ENCODE data around the gene PAQR4. TPM values are rescaled to one million over a fixed set of nuclear protein-coding genes. Genes with fewer than 3 reads are reported as not detected.

PAQR4 gene
- total and polyA plus RNA-seq, 4 experiments from 2014 or later: 0.77 to 1.7 (median 1.1) TPM

DNA sequence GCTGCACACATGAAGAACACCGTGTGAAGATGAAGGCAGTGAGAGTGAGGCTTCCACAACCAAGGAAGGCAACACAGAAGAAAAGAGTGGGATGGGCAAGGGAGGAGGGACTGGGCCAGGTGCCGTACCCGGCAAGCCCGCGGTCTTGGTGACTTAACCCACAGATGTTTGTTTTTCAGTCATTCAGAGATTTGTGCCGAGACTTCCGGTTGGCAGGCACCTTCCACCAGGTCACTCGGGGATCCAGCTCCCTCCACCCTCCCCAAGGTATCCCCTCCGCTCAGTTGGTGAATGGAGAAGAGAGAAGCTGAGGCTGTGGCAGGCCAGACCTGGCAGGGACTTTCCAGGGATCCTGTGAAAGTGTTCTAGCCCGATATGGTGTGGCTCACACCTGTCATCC is 9.9 kb upstream of the PAQR4 start:
- Histone ChIP-seq H3K27ac (ENCODE audit: low read depth, low read length) (no peak overlapping the region), H3K36me3 (ENCODE audit: insufficient read depth, low read length) (no peaks in the 10 kb centered on the region), H3K4me3 (ENCODE audit: low read length in 2 of 2) (no peak overlapping the region), H3K9me3 (ENCODE audit: control insufficient read depth in 1 of 2, low read length in 2 of 2) (no peaks in the 10 kb centered on the region), H3K4me1 (ENCODE audit: insufficient read depth, low read length) (peaks cover 27% of the 10 kb centered on the region), H3K27me3 (ENCODE audit: insufficient read depth, low read length) (peaks cover 4% of the 10 kb centered on the region)
- DNase-seq: peak in 1 of 5 donors; percentile 11
- Mint-ChIP-seq H3K4me1 (peaks cover 7 to 17% (median 11%) of the 10 kb centered on the region in 4 donors), H3K36me3 (no peaks in the 10 kb centered on the region), H3K27ac (no peak overlapping the region), H3K27me3 (peaks cover 12 to 25% of the 10 kb centered on the region in 2 donors), H3K9me3 (peaks cover 0 to 2% (median 0%) of the 10 kb centered on the region in 8 donors), H3K4me3 (no peak overlapping the region)
- intact Hi-C loops (cut with micrococcal nuclease): no loop called here
- POLR2A ChIA-PET (ENCODE audit: partially characterized antibody): no interaction called here
- CTCF ChIA-PET (ENCODE audit: partially characterized antibody): interaction anchor here (0.7 to 1.2 kb wide), 2 partner anchors 16 to 495 kb away, joined by 3 to 4 read pairs; no protein-coding TSS in a partner anchor

DNA sequence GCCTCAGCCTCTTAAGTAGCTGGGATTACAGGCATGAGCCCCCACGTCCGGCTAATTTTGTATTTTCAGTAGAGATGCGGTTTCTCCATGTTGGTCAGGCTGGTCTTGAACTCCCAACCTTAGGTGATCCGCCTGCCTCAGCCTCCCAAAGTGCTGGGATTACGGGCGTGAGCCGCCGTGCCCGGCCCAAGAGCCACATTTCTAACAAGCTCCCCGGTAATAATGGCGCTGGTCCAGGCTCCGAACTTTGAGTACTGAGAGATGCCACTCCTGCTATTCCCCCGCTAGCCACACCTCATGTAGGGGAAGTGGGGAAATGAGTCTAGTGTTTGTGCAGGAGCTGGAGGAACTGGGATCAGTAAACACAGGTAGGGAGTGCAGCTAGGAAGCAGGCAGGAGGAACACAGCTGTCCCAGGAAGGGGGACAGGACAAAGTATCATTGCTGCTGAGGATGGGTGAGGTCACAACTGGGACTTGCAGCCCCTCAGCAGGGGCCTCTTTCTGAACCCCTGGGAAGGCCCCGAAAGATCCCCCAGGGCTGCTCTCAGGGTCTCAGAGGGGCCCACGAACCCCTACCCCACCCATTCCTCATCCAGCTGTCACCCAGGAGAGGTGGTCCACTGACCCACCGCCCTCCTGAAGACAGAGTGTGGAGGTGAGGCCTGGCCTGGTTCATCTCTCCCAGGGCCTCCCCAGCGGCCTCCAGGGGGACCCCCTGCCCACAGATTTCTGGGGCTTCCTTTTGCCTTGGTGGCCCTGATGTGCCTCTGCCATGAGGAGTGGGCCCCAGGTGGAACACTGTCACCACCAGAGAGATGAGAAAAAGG is 8.8 kb upstream of the PAQR4 start:
- Histone ChIP-seq H3K9me3 (ENCODE audit: control insufficient read depth in 1 of 2, low read length in 2 of 2) (no peaks in the 10 kb centered on the region), H3K4me3 (ENCODE audit: low read length in 2 of 2) (no peak overlapping the region), H3K27ac (ENCODE audit: low read depth, low read length) (no peak overlapping the region), H3K27me3 (ENCODE audit: insufficient read depth, low read length) (peaks cover 4% of the 10 kb centered on the region), H3K4me1 (ENCODE audit: insufficient read depth, low read length) (peaks cover 37% of the 10 kb centered on the region), H3K36me3 (ENCODE audit: insufficient read depth, low read length) (no peaks in the 10 kb centered on the region)
- ChIA-PET POLR2A (ENCODE audit: partially characterized antibody) (no interaction called here), CTCF (ENCODE audit: partially characterized antibody) (interaction anchor here (1.2 kb wide), 1 partner anchor 15 kb away, joined by 4 read pairs; no protein-coding TSS in a partner anchor)
- peaks cover 7 to 24% (median 14%) of the 10 kb centered on the region in 4 donors for H3K4me1 Mint-ChIP-seq
- intact Hi-C loops (cut with micrococcal nuclease): loop anchor here (1.0 kb wide), 1 partner anchor 23 kb away; no protein-coding TSS in a partner anchor
- peak in 1 of 5 donors; percentile 7 for DNase-seq
- H3K9me3 Mint-ChIP-seq: no peaks in the 10 kb centered on the region
- no peaks in the 10 kb centered on the region for H3K36me3 Mint-ChIP-seq
- H3K27me3 Mint-ChIP-seq: peaks cover 14 to 22% of the 10 kb centered on the region in 2 donors
- H3K27ac Mint-ChIP-seq: no peak overlapping the region
- H3K4me3 Mint-ChIP-seq: no peak overlapping the region

DNA sequence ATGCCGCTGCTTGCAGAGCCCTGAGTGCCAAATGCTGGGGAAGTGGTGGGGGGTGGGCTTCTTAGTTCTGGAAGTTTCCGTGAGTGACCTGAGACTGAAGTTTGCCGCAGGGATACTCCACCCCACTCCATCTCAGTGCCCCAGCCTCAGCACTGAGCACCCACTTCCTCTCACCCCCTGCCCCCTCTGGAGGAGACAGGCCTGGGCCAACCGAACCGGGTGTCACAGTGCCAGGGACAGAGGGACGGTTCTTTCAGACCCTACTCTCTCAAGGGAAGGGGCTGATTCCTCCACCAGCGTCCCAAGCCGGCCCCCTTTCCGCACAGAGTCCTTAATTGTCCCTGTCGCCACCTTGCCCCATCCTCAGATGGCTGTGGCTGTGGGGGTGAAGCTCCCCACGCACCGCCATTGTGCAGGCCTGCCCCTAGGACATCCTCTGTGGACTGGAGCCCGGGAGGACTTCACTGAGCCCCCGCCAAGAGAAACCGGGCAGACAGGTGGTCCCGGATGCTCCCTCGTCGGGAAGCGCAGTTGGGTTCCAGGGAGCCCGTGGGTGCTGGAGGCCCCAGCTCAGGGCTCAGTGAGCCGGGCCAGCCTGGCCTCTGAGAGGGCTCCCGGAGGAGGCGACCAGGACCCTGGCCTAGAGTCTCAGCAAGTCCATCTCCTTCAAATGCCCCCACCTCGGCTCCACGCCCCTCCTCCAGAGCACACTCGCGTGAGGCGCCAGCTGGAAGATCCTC is 6.6 kb upstream of the PAQR4 start:
- intact Hi-C loops (cut with micrococcal nuclease): no loop called here
- ChIA-PET POLR2A (ENCODE audit: partially characterized antibody) (interaction anchor here (1.1 kb wide), 1 partner anchor 50 kb away, joined by 3 read pairs; no protein-coding TSS in a partner anchor), CTCF (ENCODE audit: partially characterized antibody) (interaction anchor here (0.6 to 1.5 kb wide), 10 partner anchors 9 to 424 kb away, joined by 3 to 6 read pairs (median 3); no protein-coding TSS in a partner anchor)
- peaks cover 12 to 16% of the 10 kb centered on the region in 2 donors for H3K27me3 Mint-ChIP-seq
- Histone ChIP-seq H3K27me3 (ENCODE audit: insufficient read depth, low read length) (peaks cover 16% of the 10 kb centered on the region), H3K4me1 (ENCODE audit: insufficient read depth, low read length) (peaks cover 48% of the 10 kb centered on the region), H3K9me3 (ENCODE audit: control insufficient read depth in 1 of 2, low read length in 2 of 2) (no peaks in the 10 kb centered on the region), H3K27ac (ENCODE audit: low read depth, low read length) (no peak overlapping the region), H3K36me3 (ENCODE audit: insufficient read depth, low read length) (no peaks in the 10 kb centered on the region), H3K4me3 (ENCODE audit: low read length in 2 of 2) (no peak overlapping the region)
- H3K4me1 Mint-ChIP-seq: peaks cover 7 to 30% (median 17%) of the 10 kb centered on the region in 4 donors
- no peak overlapping the region for H3K27ac Mint-ChIP-seq
- DNase-seq: peak in 1 of 5 donors; percentile 24
- no peaks in the 10 kb centered on the region for H3K36me3 Mint-ChIP-seq
- peaks cover 0 to 1% (median 0%) of the 10 kb centered on the region in 8 donors for H3K9me3 Mint-ChIP-seq
- H3K4me3 Mint-ChIP-seq: peak overlapping the region in 3 of 8 donors; percentile 19 to 65 (median 31)

DNA sequence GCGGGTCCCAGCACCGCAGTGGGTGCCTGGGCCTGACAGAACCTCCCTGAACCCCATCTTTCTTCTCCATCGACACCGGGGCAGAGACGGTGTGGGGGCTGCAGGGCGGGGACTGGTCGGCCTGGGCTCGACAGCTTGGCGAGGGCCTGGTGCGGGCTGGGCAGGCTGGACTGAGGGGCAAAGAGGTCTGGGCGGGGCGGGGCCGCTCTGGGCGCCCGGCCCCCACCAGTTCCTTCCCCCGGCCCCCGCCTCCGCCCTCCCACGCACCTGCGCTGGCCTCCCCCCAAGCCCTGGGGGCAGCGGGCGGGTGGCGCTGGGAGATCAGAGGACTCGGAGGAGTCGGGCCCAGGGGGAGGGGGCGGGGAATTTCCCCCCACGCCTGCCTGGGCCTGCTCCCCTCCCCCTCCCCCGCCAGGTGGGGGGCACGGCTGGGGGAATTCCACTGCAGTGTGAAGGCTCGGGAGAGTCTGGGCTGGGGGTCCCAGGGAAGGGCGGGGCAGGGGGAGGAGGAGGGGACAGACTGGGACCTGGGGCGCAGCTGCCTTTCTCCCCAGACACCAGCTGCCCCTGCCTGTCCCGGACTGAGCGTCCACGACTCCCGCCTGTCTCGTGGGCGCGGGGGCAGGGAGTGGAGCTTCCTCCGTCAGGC is 6.0 kb upstream of the PAQR4 start:
- Mint-ChIP-seq H3K36me3 (no peaks in the 10 kb centered on the region), H3K4me3 (peak overlapping the region in 6 of 8 donors; percentile 31 to 93 (median 48)), H3K9me3 (peaks cover 0 to 1% (median 0%) of the 10 kb centered on the region in 8 donors), H3K27ac (peak overlapping the region in 1 of 7 donors; percentile 65), H3K27me3 (peaks cover 16 to 20% of the 10 kb centered on the region in 2 donors), H3K4me1 (peaks cover 9 to 32% (median 19%) of the 10 kb centered on the region in 4 donors)
- Histone ChIP-seq H3K36me3 (ENCODE audit: insufficient read depth, low read length) (no peaks in the 10 kb centered on the region), H3K27ac (ENCODE audit: low read depth, low read length) (no peak overlapping the region), H3K9me3 (ENCODE audit: control insufficient read depth in 1 of 2, low read length in 2 of 2) (no peaks in the 10 kb centered on the region), H3K4me3 (ENCODE audit: low read length in 2 of 2) (no peak overlapping the region), H3K4me1 (ENCODE audit: insufficient read depth, low read length) (peaks cover 52% of the 10 kb centered on the region), H3K27me3 (ENCODE audit: insufficient read depth, low read length) (peaks cover 21% of the 10 kb centered on the region)
- CTCF ChIA-PET (ENCODE audit: partially characterized antibody): interaction anchor here (0.6 to 1.4 kb wide), 5 partner anchors 10 to 172 kb away, joined by 3 to 6 read pairs (median 3); no protein-coding TSS in a partner anchor
- POLR2A ChIA-PET (ENCODE audit: partially characterized antibody): no interaction called here
- DNase-seq: peak in 3 of 5 donors; percentile 23 to 59 (median 29)
- intact Hi-C loops (cut with micrococcal nuclease): no loop called here

GRCh38 chr16:2963723-2964474 is 5.2 kb upstream of the PAQR4 start, which contains the start of gene KREMEN2:
TSS of gene KREMEN2 (plus strand) at chr16:2964275. CDS start at chr16:2964521, 246 bp downstream.
- H3K4me3 Mint-ChIP-seq: peak within 1 kb of the TSS; percentile 78 to 93 (median 84)
- H3K4me1 ChIP-seq (ENCODE audit: insufficient read depth, low read length): peaks cover 59% of the 10 kb centered on the region

More at GRCh38 chr16:2963723-2964474, 5.2 kb upstream of the PAQR4 start, which contains the start of gene KREMEN2:
- H3K36me3 Mint-ChIP-seq: no peaks in the 10 kb centered on the region
- peaks cover 21% of the 10 kb centered on the region in 2 donors for H3K27me3 Mint-ChIP-seq
- Histone ChIP-seq H3K27ac (ENCODE audit: low read depth, low read length) (no peak within 1 kb of the TSS), H3K9me3 (ENCODE audit: control insufficient read depth in 1 of 2, low read length in 2 of 2) (no peaks in the 10 kb centered on the region), H3K27me3 (ENCODE audit: insufficient read depth, low read length) (peaks cover 27% of the 10 kb centered on the region), H3K4me3 (ENCODE audit: low read length in 2 of 2) (peak within 1 kb of the TSS; percentile 17 to 47), H3K36me3 (ENCODE audit: insufficient read depth, low read length) (no peaks in the 10 kb centered on the region)
- DNase-seq: peak in 4 of 5 donors; percentile 19 to 48 (median 25)
- H3K4me1 Mint-ChIP-seq: peaks cover 10 to 39% (median 26%) of the 10 kb centered on the region in 4 donors
- intact Hi-C loops (cut with micrococcal nuclease): no loop called here
- peaks cover 0 to 1% (median 0%) of the 10 kb centered on the region in 8 donors for H3K9me3 Mint-ChIP-seq
- ChIA-PET CTCF (ENCODE audit: partially characterized antibody) (interaction anchor here (0.6 kb wide), 1 partner anchor 163 kb away, joined by 3 read pairs; no protein-coding TSS in a partner anchor), POLR2A (ENCODE audit: partially characterized antibody) (interaction anchor here (0.7 to 6.8 kb wide), 3 partner anchors 19 to 194 kb away, joined by 3 to 49 read pairs (median 3); partner anchors contain the start of genes FLYWCH2 and PKMYT1)
- H3K27ac Mint-ChIP-seq: peak within 1 kb of the TSS in 2 of 7 donors; percentile 57 to 65
